Measurements from ENCODE around the gene STRA8. TPM values are rescaled to one million over a fixed set of nuclear protein-coding genes. Genes with fewer than 3 reads are reported as not detected.

STRA8 gene
- polyA plus RNA-seq, 1 donor from 2014 or later = not detected

DNA sequence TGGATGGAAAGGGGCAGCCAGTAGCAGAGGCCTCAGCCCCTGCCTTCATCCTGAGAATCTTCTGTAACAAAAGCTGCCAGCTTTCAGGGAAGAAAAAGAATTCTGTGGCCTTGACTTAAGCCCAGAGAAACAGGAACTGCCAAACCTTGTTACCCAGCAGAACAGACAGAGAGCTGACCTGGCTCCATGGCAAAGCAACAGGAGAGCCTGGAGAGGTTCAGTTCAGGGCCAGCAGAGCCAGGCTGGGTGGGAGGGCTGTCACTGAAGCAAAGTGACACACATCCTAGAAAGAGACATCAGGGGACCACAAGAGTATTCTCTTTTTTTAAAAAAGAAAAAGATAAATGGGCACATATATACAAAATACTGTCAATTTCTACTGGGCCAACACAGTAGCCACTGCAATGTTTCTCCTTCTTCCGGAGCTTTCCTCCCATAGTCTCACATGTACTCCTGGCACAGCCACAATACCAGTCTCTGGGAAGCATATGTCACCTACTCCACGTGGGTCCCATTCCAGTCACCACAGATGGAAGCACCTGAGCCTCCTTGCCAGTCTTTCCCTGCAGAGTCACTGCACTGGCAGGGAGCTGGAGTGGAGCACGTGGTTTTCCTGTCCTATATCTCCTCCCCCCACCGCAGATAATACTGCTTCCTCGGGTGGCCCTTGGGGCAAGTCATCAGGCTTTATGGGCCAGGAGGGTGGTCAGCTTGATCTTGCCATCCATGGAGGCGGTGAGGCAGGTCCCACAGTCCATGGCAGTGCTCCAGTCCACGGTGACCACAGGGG, 48.0 kb upstream of the STRA8 start:
- peaks cover 17% of the 10 kb centered on the region for H3K36me3 ChIP-seq (ENCODE audit: insufficient read depth, low read length)
- TF ChIP-seq EP300 (conservative IDR thresholded peaks at IDR 0.05; ENCODE audit: poor library complexity, severe bottlenecking) = no peak
- no peak for TF ChIP-seq POLR2AphosphoS5 (IDR thresholded peaks at IDR 0.05)
- TF ChIP-seq EZH2 (IDR thresholded peaks at IDR 0.05; ENCODE audit: borderline replicate concordance, insufficient read depth, low read length, poor library complexity, severe bottlenecking) = no peak
- TF ChIP-seq TAF1 (IDR thresholded peaks at IDR 0.05; ENCODE audit: low read depth) = no peak
- TF ChIP-seq, protein P1, sequence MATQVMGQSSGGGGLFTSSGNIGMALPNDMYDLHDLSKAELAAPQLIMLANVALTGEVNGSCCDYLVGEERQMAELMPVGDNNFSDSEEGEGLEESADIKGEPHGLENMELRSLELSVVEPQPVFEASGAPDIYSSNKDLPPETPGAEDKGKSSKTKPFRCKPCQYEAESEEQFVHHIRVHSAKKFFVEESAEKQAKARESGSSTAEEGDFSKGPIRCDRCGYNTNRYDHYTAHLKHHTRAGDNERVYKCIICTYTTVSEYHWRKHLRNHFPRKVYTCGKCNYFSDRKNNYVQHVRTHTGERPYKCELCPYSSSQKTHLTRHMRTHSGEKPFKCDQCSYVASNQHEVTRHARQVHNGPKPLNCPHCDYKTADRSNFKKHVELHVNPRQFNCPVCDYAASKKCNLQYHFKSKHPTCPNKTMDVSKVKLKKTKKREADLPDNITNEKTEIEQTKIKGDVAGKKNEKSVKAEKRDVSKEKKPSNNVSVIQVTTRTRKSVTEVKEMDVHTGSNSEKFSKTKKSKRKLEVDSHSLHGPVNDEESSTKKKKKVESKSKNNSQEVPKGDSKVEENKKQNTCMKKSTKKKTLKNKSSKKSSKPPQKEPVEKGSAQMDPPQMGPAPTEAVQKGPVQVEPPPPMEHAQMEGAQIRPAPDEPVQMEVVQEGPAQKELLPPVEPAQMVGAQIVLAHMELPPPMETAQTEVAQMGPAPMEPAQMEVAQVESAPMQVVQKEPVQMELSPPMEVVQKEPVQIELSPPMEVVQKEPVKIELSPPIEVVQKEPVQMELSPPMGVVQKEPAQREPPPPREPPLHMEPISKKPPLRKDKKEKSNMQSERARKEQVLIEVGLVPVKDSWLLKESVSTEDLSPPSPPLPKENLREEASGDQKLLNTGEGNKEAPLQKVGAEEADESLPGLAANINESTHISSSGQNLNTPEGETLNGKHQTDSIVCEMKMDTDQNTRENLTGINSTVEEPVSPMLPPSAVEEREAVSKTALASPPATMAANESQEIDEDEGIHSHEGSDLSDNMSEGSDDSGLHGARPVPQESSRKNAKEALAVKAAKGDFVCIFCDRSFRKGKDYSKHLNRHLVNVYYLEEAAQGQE (IDR thresholded peaks at IDR 0.05; ENCODE audit: borderline replicate concordance) = no peak
- no peak for TF ChIP-seq RAD21 (conservative IDR thresholded peaks at IDR 0.05)
- TF ChIP-seq SMC3 (conservative IDR thresholded peaks at IDR 0.05; ENCODE audit: poor library complexity) = no peak
- no peak for TF ChIP-seq MXI1 (conservative IDR thresholded peaks at IDR 0.05; ENCODE audit: poor library complexity, severe bottlenecking)
- TF ChIP-seq, protein P2, sequence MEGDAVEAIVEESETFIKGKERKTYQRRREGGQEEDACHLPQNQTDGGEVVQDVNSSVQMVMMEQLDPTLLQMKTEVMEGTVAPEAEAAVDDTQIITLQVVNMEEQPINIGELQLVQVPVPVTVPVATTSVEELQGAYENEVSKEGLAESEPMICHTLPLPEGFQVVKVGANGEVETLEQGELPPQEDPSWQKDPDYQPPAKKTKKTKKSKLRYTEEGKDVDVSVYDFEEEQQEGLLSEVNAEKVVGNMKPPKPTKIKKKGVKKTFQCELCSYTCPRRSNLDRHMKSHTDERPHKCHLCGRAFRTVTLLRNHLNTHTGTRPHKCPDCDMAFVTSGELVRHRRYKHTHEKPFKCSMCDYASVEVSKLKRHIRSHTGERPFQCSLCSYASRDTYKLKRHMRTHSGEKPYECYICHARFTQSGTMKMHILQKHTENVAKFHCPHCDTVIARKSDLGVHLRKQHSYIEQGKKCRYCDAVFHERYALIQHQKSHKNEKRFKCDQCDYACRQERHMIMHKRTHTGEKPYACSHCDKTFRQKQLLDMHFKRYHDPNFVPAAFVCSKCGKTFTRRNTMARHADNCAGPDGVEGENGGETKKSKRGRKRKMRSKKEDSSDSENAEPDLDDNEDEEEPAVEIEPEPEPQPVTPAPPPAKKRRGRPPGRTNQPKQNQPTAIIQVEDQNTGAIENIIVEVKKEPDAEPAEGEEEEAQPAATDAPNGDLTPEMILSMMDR (IDR thresholded peaks at IDR 0.05; ENCODE audit: poor library complexity, severe bottlenecking) = no peak
- no peak overlapping the region for H3K27ac ChIP-seq (ENCODE audit: low read length)

DNA sequence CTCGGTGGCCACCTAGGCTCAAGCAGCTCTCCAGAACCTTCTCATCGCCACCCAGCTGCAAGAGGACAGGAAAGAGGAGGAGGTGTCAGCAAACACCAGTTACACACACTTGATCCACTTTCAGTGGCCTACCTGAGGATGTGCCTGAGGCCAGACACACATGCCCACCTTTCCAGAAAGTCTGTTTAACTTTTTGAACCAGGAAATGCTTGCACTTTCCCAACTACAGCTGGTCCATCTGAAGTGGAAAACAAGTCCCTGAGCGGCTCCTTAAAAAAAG, 47.4 kb upstream of the STRA8 start:
- peaks cover 17% of the 10 kb centered on the region for H3K36me3 ChIP-seq (ENCODE audit: insufficient read depth, low read length)
- TF ChIP-seq POLR2AphosphoS5 (IDR thresholded peaks at IDR 0.05) (no peak), MXI1 (conservative IDR thresholded peaks at IDR 0.05; ENCODE audit: poor library complexity, severe bottlenecking) (no peak), TAF1 (IDR thresholded peaks at IDR 0.05; ENCODE audit: low read depth) (no peak), RAD21 (conservative IDR thresholded peaks at IDR 0.05) (no peak), SMC3 (conservative IDR thresholded peaks at IDR 0.05; ENCODE audit: poor library complexity) (no peak), EP300 (conservative IDR thresholded peaks at IDR 0.05; ENCODE audit: poor library complexity, severe bottlenecking) (no peak), EZH2 (IDR thresholded peaks at IDR 0.05; ENCODE audit: borderline replicate concordance, insufficient read depth, low read length, poor library complexity, severe bottlenecking) (no peak)
- TF ChIP-seq, protein P2 (IDR thresholded peaks at IDR 0.05; ENCODE audit: poor library complexity, severe bottlenecking) = no peak
- TF ChIP-seq, protein P1 (IDR thresholded peaks at IDR 0.05; ENCODE audit: borderline replicate concordance) = no peak
- no peaks in the 10 kb centered on the region for H3K79me2 ChIP-seq (replicated peaks; ENCODE audit: insufficient read depth, low read length)
- no peaks in the 10 kb centered on the region for H3K27me3 ChIP-seq (ENCODE audit: insufficient read depth, low read depth, low read length)
- no peak overlapping the region for H3K4me3 ChIP-seq (ENCODE audit: low read length)
- peaks cover 11% of the 10 kb centered on the region for H3K9me3 ChIP-seq (ENCODE audit: low read length)
- no peaks in the 10 kb centered on the region for H4K20me1 ChIP-seq (ENCODE audit: insufficient read depth)
- H3K27ac ChIP-seq (ENCODE audit: low read length) = no peak overlapping the region
- H2AFZ ChIP-seq (ENCODE audit: low read depth, low read length) = no peak overlapping the region
- no peak overlapping the region for H3K4me2 ChIP-seq (ENCODE audit: low read length)
- H3K9me2 ChIP-seq (ENCODE audit: insufficient read depth, low read length) = no peaks in the 10 kb centered on the region
- no peaks in the 10 kb centered on the region for H3F3A ChIP-seq (ENCODE audit: insufficient read depth, low read length, poor library complexity, severe bottlenecking)
- H3K9ac ChIP-seq (ENCODE audit: low read length) = no peak overlapping the region

More for the DNA sequence above, 48.0 kb upstream of the STRA8 start:
- Histone ChIP-seq H3K9me3 (ENCODE audit: low read length) (peaks cover 11% of the 10 kb centered on the region), H3K27me3 (ENCODE audit: insufficient read depth, low read depth, low read length) (no peaks in the 10 kb centered on the region), H3F3A (ENCODE audit: insufficient read depth, low read length, poor library complexity, severe bottlenecking) (no peaks in the 10 kb centered on the region), H3K4me2 (ENCODE audit: low read length) (no peak overlapping the region), H3K9ac (ENCODE audit: low read length) (no peak overlapping the region), H2AFZ (ENCODE audit: low read depth, low read length) (no peak overlapping the region), H3K79me2 (replicated peaks; ENCODE audit: insufficient read depth, low read length) (no peaks in the 10 kb centered on the region), H3K9me2 (ENCODE audit: insufficient read depth, low read length) (no peaks in the 10 kb centered on the region), H4K20me1 (ENCODE audit: insufficient read depth) (no peaks in the 10 kb centered on the region), H3K4me3 (ENCODE audit: low read length) (no peak overlapping the region)

All from neural cell (in vitro differentiated cells).